SU-DHL-6 (cell line): ENCODE measurements around the gene ADK.

Source experiments
- H2AFZ ChIP-seq: fragments of 200-600 bp; sonication (generic); 2 replicates; pipeline ENCODE4 v1.6.1; 2014; ENCODE audit warnings: low read depth, mild to moderate bottlenecking, moderate library complexity, mixed read lengths, antibody characterized with exemption, low read length; ENCODE audit not compliant: severe bottlenecking
- H3F3A ChIP-seq: fragments of 200-600 bp; shearing (Covaris generic); 2 replicates; pipeline ENCODE4 v1.6.0; 2016; ENCODE audit warnings: antibody characterized with exemption, mild to moderate bottlenecking; ENCODE audit not compliant: insufficient read depth
- H3K27ac ChIP-seq: fragments of 200-600 bp; sonication (generic); 2 replicates; pipeline ENCODE4 v1.5.1; 2016; ENCODE audit warnings: low read depth, mild to moderate bottlenecking, low read length, moderate library complexity, mixed read lengths
- H3K27me3 ChIP-seq: fragments of 200-600 bp; sonication (generic), shearing (Covaris generic); 2 replicates; pipeline ENCODE4 v1.6.0; 2014; ENCODE audit warnings: mild to moderate bottlenecking, low read length
- H3K36me3 ChIP-seq: fragments of 200-600 bp; sonication (generic); 2 replicates; pipeline ENCODE4 v1.6.1; 2014; ENCODE audit warnings: mild to moderate bottlenecking, low read length, mixed read lengths
- H3K4me2 ChIP-seq: fragments of 300-600, 200-600 bp; shearing (Covaris generic), sonication (generic); 2 replicates; pipeline ENCODE4 v1.6.0; 2014; ENCODE audit warnings: low read length, low read depth, mild to moderate bottlenecking; ENCODE audit not compliant: poor library complexity, severe bottlenecking
- H3K4me3 ChIP-seq: fragments of 200-600 bp; sonication (generic); 2 replicates; pipeline ENCODE4 v1.5.1; 2014; ENCODE audit warnings: antibody characterized with exemption, low read length, mild to moderate bottlenecking, mixed read lengths; ENCODE audit not compliant: insufficient read depth, poor library complexity, severe bottlenecking
- H3K79me2 ChIP-seq: fragments of 200-600 bp; sonication (generic); 2 replicates; pipeline ENCODE4 v1.6.1; 2014; ENCODE audit warnings: mild to moderate bottlenecking, low read length, moderate library complexity; ENCODE audit not compliant: insufficient read depth
- H3K9ac ChIP-seq: fragments of 200-600 bp; sonication (generic); 2 replicates; pipeline ENCODE4 v1.7.0; 2014; ENCODE audit warnings: mild to moderate bottlenecking, low read length
- H3K9me2 ChIP-seq: fragments of 200-600 bp; sonication (generic); replicated peaks from 2 replicates; pipeline ENCODE4 v1.6.1; 2014; ENCODE audit warnings: low read length; ENCODE audit not compliant: insufficient read depth
- H3K9me3 ChIP-seq: fragments of 200-600 bp; sonication (generic); 2 replicates; pipeline ENCODE4 v1.6.1; 2014; ENCODE audit warnings: low read length, mixed read lengths; ENCODE audit not compliant: insufficient read depth
- H4K20me1 ChIP-seq: fragments of 200-600 bp; sonication (generic); 2 replicates; pipeline ENCODE4 v1.6.1; 2014; ENCODE audit warnings: low read depth, mild to moderate bottlenecking, antibody characterized with exemption, low read length, moderate library complexity, mixed read lengths
- CTCF ChIP-seq: fragments of 200-600 bp; sonication (generic); IDR thresholded peaks from one replicate; pipeline ENCODE4 v1.5.1; 2017; ENCODE audit warnings: antibody characterized with exemption, mild to moderate bottlenecking, low read length, moderate library complexity; ENCODE audit not compliant: insufficient read depth, poor library complexity, severe bottlenecking
- EZH2phosphoT487 ChIP-seq: fragments of 200-600 bp; sonication (generic), shearing (Covaris generic); conservative IDR thresholded peaks from 2 replicates; pipeline ENCODE4 v1.6.1; 2018; ENCODE audit warnings: mild to moderate bottlenecking, antibody characterized with exemption, low read length, moderate library complexity, mixed read lengths

The ADK gene

DNA sequence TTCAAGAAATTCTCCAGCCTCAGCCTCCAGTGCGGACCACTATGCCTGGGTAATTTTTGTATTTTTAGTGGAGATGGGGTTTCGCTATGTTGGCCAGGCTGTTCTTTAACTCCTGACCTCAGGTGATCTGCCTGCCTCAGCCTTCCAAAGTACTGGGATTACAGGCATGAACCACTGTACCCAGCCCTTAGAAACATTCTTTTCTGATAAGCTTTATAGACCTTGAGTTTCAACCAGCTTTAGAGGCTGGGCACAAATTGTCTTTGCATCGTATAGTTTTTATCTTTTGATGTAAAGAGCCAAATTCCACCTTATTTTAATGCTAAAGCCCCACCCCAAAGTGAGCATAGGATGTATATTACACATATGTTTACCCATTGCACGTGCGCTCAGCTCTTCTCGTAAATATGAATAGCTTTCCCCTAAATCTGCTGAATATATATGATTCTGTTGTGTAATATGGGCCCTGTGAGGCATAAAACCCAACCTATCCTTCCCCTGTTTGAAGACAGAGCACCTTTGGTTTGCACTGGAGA, 124.8 kb downstream of the ADK start:
- H2AFZ ChIP-seq, result no peak overlapping the region
- no peaks in the 10 kb centered on the region for H3K9me2 ChIP-seq
- no peaks in the 10 kb centered on the region for H3K79me2 ChIP-seq
- H3K4me3 ChIP-seq, result no peak overlapping the region
- no peak overlapping the region for H3K4me2 ChIP-seq
- no peaks in the 10 kb centered on the region for H3K9me3 ChIP-seq
- no peaks in the 10 kb centered on the region for H3K27me3 ChIP-seq
- no peaks in the 10 kb centered on the region for H3K36me3 ChIP-seq
- no peaks in the 10 kb centered on the region for H4K20me1 ChIP-seq
- no peak for TF ChIP-seq EZH2phosphoT487
- no peak for TF ChIP-seq CTCF
- no peak overlapping the region for H3K27ac ChIP-seq
- no peaks in the 10 kb centered on the region for H3F3A ChIP-seq
- H3K9ac ChIP-seq, result no peak overlapping the region

DNA sequence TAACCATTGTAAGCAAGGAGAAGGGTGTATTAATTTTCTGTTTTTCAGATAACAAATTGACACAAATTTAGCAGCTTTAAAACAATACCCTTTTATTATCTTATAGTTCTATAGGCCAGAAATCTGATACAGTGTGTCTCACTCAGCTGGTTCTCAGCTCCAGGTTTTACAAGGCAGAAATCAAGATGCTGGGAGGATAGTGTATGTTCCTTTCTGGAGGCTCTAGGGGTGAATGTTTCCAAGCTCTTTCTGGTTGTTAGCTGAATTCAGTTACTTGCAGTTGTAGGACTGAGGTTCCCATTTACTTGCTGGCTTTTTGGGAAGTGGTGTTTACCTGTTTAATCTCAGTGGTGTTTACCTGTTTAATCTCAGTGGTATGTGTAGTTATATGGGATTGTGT, 125.4 kb downstream of the ADK start:
- no peak overlapping the region for H2AFZ ChIP-seq
- H3K9ac ChIP-seq, result no peak overlapping the region
- no peak overlapping the region for H3K4me3 ChIP-seq
- no peak overlapping the region for H3K27ac ChIP-seq
- H3K4me2 ChIP-seq, result no peak overlapping the region
- no peaks in the 10 kb centered on the region for H3F3A ChIP-seq
- no peaks in the 10 kb centered on the region for H3K9me3 ChIP-seq
- TF ChIP-seq CTCF (no peak), EZH2phosphoT487 (no peak)
- H3K79me2 ChIP-seq, result no peaks in the 10 kb centered on the region
- H3K9me2 ChIP-seq, result no peaks in the 10 kb centered on the region
- H3K27me3 ChIP-seq, result no peaks in the 10 kb centered on the region
- no peaks in the 10 kb centered on the region for H4K20me1 ChIP-seq
- H3K36me3 ChIP-seq, result no peaks in the 10 kb centered on the region

DNA sequence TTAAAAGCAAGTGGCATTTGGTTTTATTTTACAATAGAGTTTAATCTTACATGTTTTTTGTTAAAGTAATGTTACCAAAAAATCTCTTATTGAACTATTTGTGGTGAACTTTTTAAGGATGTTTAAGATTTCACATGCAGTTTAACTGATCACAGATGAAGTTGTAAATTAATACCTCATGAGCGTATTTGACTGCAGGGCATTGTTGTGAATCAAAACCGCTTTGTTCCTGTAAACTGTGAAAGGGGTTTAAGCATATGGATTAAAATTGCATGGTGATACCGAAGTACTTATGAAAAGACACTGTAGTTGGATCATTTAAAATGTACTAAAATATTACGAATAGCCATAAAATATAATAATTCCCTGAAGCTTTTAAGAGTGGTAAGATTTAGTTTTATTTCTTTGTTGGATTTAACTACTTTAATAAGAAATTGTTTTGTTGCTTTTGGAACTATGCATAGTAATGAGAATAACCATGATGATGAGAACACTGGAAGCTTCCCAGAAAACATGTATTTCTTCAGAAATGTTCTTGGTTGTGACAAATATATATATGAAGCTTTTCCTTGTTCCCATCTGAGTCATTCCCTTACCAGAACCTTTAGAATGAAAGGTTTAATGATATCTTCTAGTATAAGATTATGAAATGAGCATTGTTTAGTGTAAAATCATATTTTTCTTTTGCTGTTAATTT, 131.3 kb downstream of the ADK start:
- Histone ChIP-seq H3K9me3 (no peaks in the 10 kb centered on the region), H3K4me3 (no peak overlapping the region), H2AFZ (no peak overlapping the region), H3K9me2 (no peaks in the 10 kb centered on the region), H3K79me2 (no peaks in the 10 kb centered on the region), H3K27me3 (no peaks in the 10 kb centered on the region), H3F3A (no peaks in the 10 kb centered on the region), H4K20me1 (no peaks in the 10 kb centered on the region), H3K9ac (no peak overlapping the region), H3K4me2 (no peak overlapping the region), H3K36me3 (no peaks in the 10 kb centered on the region), H3K27ac (no peak overlapping the region)
- TF ChIP-seq EZH2phosphoT487 (no peak), CTCF (no peak)
